A549 treated with CpdA at 1 μM for 4 hours (cell line): Measurements from ENCODE around the gene SH3RF2. TPM values are rescaled to one million over a fixed set of nuclear protein-coding genes. Genes with fewer than 3 reads are reported as not detected.

Experiments used
- total RNA-seq: library from RNA; stranded (reverse); fragments of 200-300 nt; extraction: Qiagen RNA extraction; gene quantifications from 5 replicates; pipeline ENCODE4 v1.2.3, GENCODE V29; 2022; ENCODE audit warnings: low read depth

The SH3RF2 gene
- total RNA-seq: 2.2 to 3.3 TPM (median 3.0 TPM) in 5 replicates

GRCh38 chr5:145936401-145937131, at the start of gene SH3RF2:
TSS of gene SH3RF2 (plus strand) at chr5:145936578. CDS start at chr5:145937929, 1,351 bp downstream.

GRCh38 chr5:146105477-146105876, 169.1 kb downstream of the SH3RF2 start, which contains the start of gene PLAC8L1:
TSS of gene PLAC8L1 (minus strand) at chr5:146105577. CDS start at chr5:146104311, 1,266 bp downstream.

Other genes with a start within 250 kb of the SH3RF2 start
- gene PRELID2, start 101.2 kb upstream of the SH3RF2 start, total RNA-seq: 6.8 to 13.7 TPM (median 8.2 TPM) in 5 replicates
- not detected in 5 replicates for gene GRXCR2, start 63.6 kb upstream of the SH3RF2 start, total RNA-seq
- gene PLAC8L1, start 169.0 kb downstream of the SH3RF2 start, total RNA-seq: 0.27 to 0.41 TPM in 2 of 5 replicates, not detected in the others
- gene LARS1, start 246.1 kb downstream of the SH3RF2 start, total RNA-seq: 60.1 to 69.3 TPM (median 61.8 TPM) in 5 replicates